Fibroblast of pulmonary artery (primary cell): ENCODE data around the gene MSH6.

Experiments
- DNase-seq: peaks from one replicate; pipeline ENCODE4 v3.0.0-alpha.2; 2010; ENCODE audit warnings: low read depth
- H3K4me3 ChIP-seq: replicated peaks from 2 replicates; pipeline ENCODE4 v1.5.1; 2011; ENCODE audit warnings: low read depth, mild to moderate bottlenecking, control low read depth, low read length, moderate library complexity
- CTCF ChIP-seq: IDR thresholded peaks from 2 replicates; pipeline ENCODE4 v1.5.1; 2011; ENCODE audit warnings: mild to moderate bottlenecking, control low read depth, low read length, inconsistent platforms; ENCODE audit errors: missing control alignments

The MSH6 gene

GRCh38 chr2:47771211-47771610 lies 11.7 kb upstream of the MSH6 start:
- TF ChIP-seq CTCF = no peak
- no peak overlapping the region for H3K4me3 ChIP-seq
- DNase-seq = peak; percentile 83

- no peak for DNase-seq
- TF ChIP-seq CTCF = no peak
These were observed 10.6 kb upstream of the MSH6 start for GRCh38 chr2:47772343-47772742.

GRCh38 chr2:47774567-47774966 lies 8.4 kb upstream of the MSH6 start:
- H3K4me3 ChIP-seq = no peak overlapping the region
- no peak for TF ChIP-seq CTCF
- no peak for DNase-seq

More at GRCh38 chr2:47772343-47772742, 10.6 kb upstream of the MSH6 start:
- H3K4me3 ChIP-seq = no peak overlapping the region

- H3K4me3 ChIP-seq = no peak overlapping the region
- no peak for TF ChIP-seq CTCF
- no peak for DNase-seq
These were observed 5.5 kb upstream of the MSH6 start for GRCh38 chr2:47777277-47777937.

- H3K4me3 ChIP-seq = no peak overlapping the region
- no peak for TF ChIP-seq CTCF
- DNase-seq = no peak
These were observed 4.1 kb upstream of the MSH6 start for GRCh38 chr2:47778698-47779425.

GRCh38 chr2:47779426-47779790 lies 3.5 kb upstream of the MSH6 start:
- no peak for DNase-seq
- no peak overlapping the region for H3K4me3 ChIP-seq
- TF ChIP-seq CTCF = no peak

GRCh38 chr2:47782381-47782670 lies 619 bp upstream of the MSH6 start:
- H3K4me3 ChIP-seq = peak overlapping the region; percentile 82
- TF ChIP-seq CTCF = no peak
- DNase-seq = no peak
